H9 (cell line): ENCODE data around the gene RASAL1. TPM values are rescaled to one million over a fixed set of nuclear protein-coding genes. Genes with fewer than 3 reads are reported as not detected.

Experiments
- DNase-seq: peaks from one replicate; pipeline ENCODE4 v3.0.0-alpha.2; 2017
- H2AFZ ChIP-seq: one replicate; pipeline ENCODE4 v1.6.1; 2013; ENCODE audit warnings: mild to moderate bottlenecking, low read length, control low read depth, moderate library complexity
- H2AK5ac ChIP-seq: 2 replicates; pipeline ENCODE4 v1.6.1; 2013; ENCODE audit warnings: low read length, control low read depth, mixed read lengths; ENCODE audit not compliant: insufficient read length
- H2BK120ac ChIP-seq: one replicate; pipeline ENCODE4 v1.6.1; 2013; ENCODE audit warnings: low read depth, mild to moderate bottlenecking, low read length, control low read depth, inconsistent platforms; ENCODE audit not compliant: poor library complexity, severe bottlenecking
- H2BK12ac ChIP-seq: 2 replicates; pipeline ENCODE4 v1.6.1; 2013; ENCODE audit warnings: low read length, control low read depth, mixed read lengths, low read depth; ENCODE audit not compliant: insufficient read length
- H2BK15ac ChIP-seq: 2 replicates; pipeline ENCODE4 v1.6.1; 2013; ENCODE audit warnings: low read depth, low read length, control low read depth
- H2BK20ac ChIP-seq: one replicate; pipeline ENCODE4 v1.6.1; 2013; ENCODE audit warnings: low read depth, mild to moderate bottlenecking, low read length, control low read depth, inconsistent platforms; ENCODE audit not compliant: poor library complexity, severe bottlenecking
- H2BK5ac ChIP-seq: 2 replicates; pipeline ENCODE4 v1.6.1; 2013; ENCODE audit warnings: low read length, control low read depth, mixed read lengths; ENCODE audit not compliant: insufficient read length
- H3K14ac ChIP-seq: 2 replicates; pipeline ENCODE4 v1.6.1; 2013; ENCODE audit warnings: low read length, control low read depth; ENCODE audit not compliant: insufficient read depth
- H3K18ac ChIP-seq: 2 replicates; pipeline ENCODE4 v1.6.1; 2013; ENCODE audit warnings: low read depth, mild to moderate bottlenecking, mixed read lengths, low read length, control low read depth; ENCODE audit not compliant: insufficient read length
- H3K23ac ChIP-seq: 2 replicates; pipeline ENCODE4 v1.6.1; 2013; ENCODE audit warnings: low read length, control low read depth, mixed read lengths, low read depth; ENCODE audit not compliant: insufficient read length
- H3K23me2 ChIP-seq: 2 replicates; pipeline ENCODE4 v1.6.1; 2013; ENCODE audit warnings: low read depth, mild to moderate bottlenecking, mixed read lengths, low read length, control low read depth; ENCODE audit not compliant: insufficient read length, poor library complexity, severe bottlenecking
- H3K27ac ChIP-seq: 2 replicates; pipeline ENCODE4 v1.5.1; 2013; ENCODE audit warnings: low read length, control low read depth, mixed read lengths, low read depth; ENCODE audit not compliant: insufficient read length
- H3K27me3 ChIP-seq: 2 replicates; pipeline ENCODE4 v1.6.1; 2013; ENCODE audit warnings: low read length, control low read depth, inconsistent platforms; ENCODE audit not compliant: insufficient read depth
- H3K4ac ChIP-seq: 2 replicates; pipeline ENCODE4 v1.6.1; 2013; ENCODE audit warnings: low read depth, mild to moderate bottlenecking, control low read depth, inconsistent platforms, low read length, moderate library complexity
- H3K4me1 ChIP-seq: 2 replicates; pipeline ENCODE4 v1.6.1; 2013; ENCODE audit warnings: low read length, control low read depth, inconsistent platforms; ENCODE audit not compliant: insufficient read depth
- H3K4me2 ChIP-seq: 2 replicates; pipeline ENCODE4 v1.6.1; 2013; ENCODE audit warnings: low read length, control low read depth, mixed read lengths; ENCODE audit not compliant: insufficient read length, insufficient read depth
- H3K56ac ChIP-seq: 2 replicates; pipeline ENCODE4 v1.6.1; 2013; ENCODE audit warnings: low read depth, mild to moderate bottlenecking, mixed read lengths, low read length, control low read depth; ENCODE audit not compliant: insufficient read length
- H3K79me1 ChIP-seq: 2 replicates; pipeline ENCODE4 v1.6.1; 2013; ENCODE audit warnings: low read depth, mild to moderate bottlenecking, moderate library complexity, low read length, control low read depth, inconsistent platforms; ENCODE audit not compliant: insufficient read depth, poor library complexity, severe bottlenecking
- H3K79me2 ChIP-seq: 2 replicates; pipeline ENCODE4 v1.6.1; 2013; ENCODE audit warnings: low read length, control low read depth, inconsistent platforms; ENCODE audit not compliant: insufficient read depth
- H3K9ac ChIP-seq: 2 replicates; pipeline ENCODE4 v1.6.1; 2013; ENCODE audit warnings: low read length, control low read depth, mixed read lengths; ENCODE audit not compliant: insufficient read length; ENCODE audit errors: extremely low read depth
- H3K9me3 ChIP-seq: one replicate; pipeline ENCODE4 v1.6.1; 2013; ENCODE audit warnings: low read depth, low read length, inconsistent platforms; ENCODE audit not compliant: control insufficient read depth
- H3T11ph ChIP-seq: one replicate; pipeline ENCODE4 v1.6.1; 2013; ENCODE audit warnings: mild to moderate bottlenecking, low read length, control low read depth, inconsistent platforms
- H4K20me1 ChIP-seq: one replicate; pipeline ENCODE4 v1.6.1; 2013; ENCODE audit not compliant: control insufficient read depth, insufficient read length, insufficient read depth
- H4K5ac ChIP-seq: 2 replicates; pipeline ENCODE4 v1.6.1; 2013; ENCODE audit warnings: low read depth, mild to moderate bottlenecking, mixed read lengths, low read length, control low read depth; ENCODE audit not compliant: insufficient read length
- H4K8ac ChIP-seq: replicated peaks from 2 replicates; pipeline ENCODE4 v1.6.1; 2013; ENCODE audit warnings: low read length, control low read depth, mixed read lengths, low read depth; ENCODE audit not compliant: insufficient read length
- H4K91ac ChIP-seq: 2 replicates; pipeline ENCODE4 v1.6.1; 2013; ENCODE audit warnings: low read depth, mild to moderate bottlenecking, moderate library complexity, mixed read lengths, low read length, control low read depth; ENCODE audit not compliant: insufficient read length
- H3K27ac Mint-ChIP-seq, 3 experiments: 2 replicates in 2 of 3; 3 replicates in 1 of 3; pipeline ENCODE4 v1.8.0; 2020 to 2021; ENCODE audit warnings: mixed read lengths in 3 of 3, mild to moderate bottlenecking in 1 of 3, moderate library complexity in 1 of 3
- H3K27me3 Mint-ChIP-seq: 2 replicates; pipeline ENCODE4 v1.8.0; 2021; ENCODE audit warnings: low read depth, mild to moderate bottlenecking, moderate library complexity, mixed read lengths
- H3K36me3 Mint-ChIP-seq, 3 experiments: 2 replicates in 2 of 3; 3 replicates in 1 of 3; pipeline ENCODE4 v1.8.0; 2020 to 2021; ENCODE audit warnings: low read depth in 3 of 3, mixed read lengths in 3 of 3; ENCODE audit not compliant: insufficient read depth in 1 of 3
- H3K4me1 Mint-ChIP-seq, 2 experiments: 2 replicates each; pipeline ENCODE4 v1.8.0; 2020; ENCODE audit warnings: mixed read lengths in 2 of 2
- H3K4me3 Mint-ChIP-seq, 2 experiments: 2 replicates in 1 of 2; 3 replicates in 1 of 2; pipeline ENCODE4 v1.8.0; 2020 to 2021; ENCODE audit warnings: mild to moderate bottlenecking in 2 of 2, mixed read lengths in 2 of 2, moderate library complexity in 1 of 2
- H3K9me3 Mint-ChIP-seq, 2 experiments: 2 replicates in 1 of 2; 3 replicates in 1 of 2; pipeline ENCODE4 v1.8.0; 2020; ENCODE audit warnings: mild to moderate bottlenecking in 2 of 2, mixed read lengths in 2 of 2, moderate library complexity in 1 of 2
- CTCF ChIP-seq: fragments of 200-600 bp; sonication (generic); conservative IDR thresholded peaks from 3 replicates; pipeline ENCODE4 v1.8.0; 2021; ENCODE audit warnings: antibody characterized with exemption, mild to moderate bottlenecking
- WGBS: extraction: QIAGEN DNeasy Blood & Tissue Kit; methylation state at CpG from one replicate; pipeline ENCODE4 v1.1.7; 2013; ENCODE audit warnings: missing lambda C conversion rate, low lambda C conversion rate, mixed read lengths; ENCODE audit not compliant: insufficient read length; ENCODE audit errors: extremely low coverage; 5-methylcytosine and 5-hydroxymethylcytosine counted together
- total RNA-seq: library from RNA; stranded (reverse); gene quantifications from 2 replicates; pipeline ENCODE4 v1.2.1, GENCODE V29; 2021

RASAL1 gene
- total RNA-seq, 1 experiment from 2014 or later: 2.3 TPM

- Histone ChIP-seq H2AFZ (no peak overlapping the region), H3K9ac (no peak overlapping the region)
Observed at GRCh38 chr12:113097716-113098440, 37.7 kb downstream of the RASAL1 start.

More at GRCh38 chr12:113097716-113098440, 37.7 kb downstream of the RASAL1 start:
- Histone ChIP-seq H2BK15ac (no peak overlapping the region), H2BK120ac (no peak overlapping the region), H4K91ac (no peak overlapping the region), H3K56ac (no peak overlapping the region), H2BK12ac (no peak overlapping the region), H3K27me3 (no peaks in the 10 kb centered on the region), H3T11ph (no peak overlapping the region), H3K9me3 (no peaks in the 10 kb centered on the region), H2AK5ac (no peak overlapping the region), H2BK20ac (no peak overlapping the region), H4K8ac (no peak overlapping the region), H3K23ac (no peak overlapping the region), H3K79me2 (no peaks in the 10 kb centered on the region), H3K4ac (no peak overlapping the region), H3K27ac (no peak overlapping the region), H3K4me1 (no peaks in the 10 kb centered on the region), H2BK5ac (no peak overlapping the region), H3K4me2 (no peak overlapping the region), H3K18ac (no peak overlapping the region), H3K23me2 (no peaks in the 10 kb centered on the region), H3K14ac (no peak overlapping the region), H4K20me1 (no peaks in the 10 kb centered on the region), H4K5ac (no peak overlapping the region), H3K79me1 (no peaks in the 10 kb centered on the region)
- peak overlapping the region in 1 of 3 experiments; percentile 49; a peak in 1 of 7 replicates for H3K27ac Mint-ChIP-seq
- no peak overlapping the region for H3K4me3 Mint-ChIP-seq
- no peak for TF ChIP-seq CTCF
- H3K4me1 Mint-ChIP-seq: peaks cover 12 to 17% of the 10 kb centered on the region in 2 experiments
- H3K27me3 Mint-ChIP-seq: peaks cover 3% of the 10 kb centered on the region
- H3K9me3 Mint-ChIP-seq: no peaks in the 10 kb centered on the region
- WGBS: no CpG with 5 or more reads among the region's 14 CpGs
- DNase-seq: peak; percentile 82
- no peaks in the 10 kb centered on the region; a peak in 1 of 7 replicates for H3K36me3 Mint-ChIP-seq
